NCI-H146 treated with DMSO at 0.1 percent for 48 hours (cell line): ENCODE results near the gene PRKAG2.

Experiments used
- DNase-seq: peaks from one replicate; lab custom pipeline; 2025; ENCODE audit not compliant: unreplicated experiment; lab: John Stamatoyannopoulos, UW

The PRKAG2 gene

GRCh38 chr7:151630851-151631569, 245.9 kb downstream of the PRKAG2 start:
- no peak for DNase-seq

GRCh38 chr7:151630358-151630757, 246.6 kb downstream of the PRKAG2 start:
- DNase-seq: no peak

DNA sequence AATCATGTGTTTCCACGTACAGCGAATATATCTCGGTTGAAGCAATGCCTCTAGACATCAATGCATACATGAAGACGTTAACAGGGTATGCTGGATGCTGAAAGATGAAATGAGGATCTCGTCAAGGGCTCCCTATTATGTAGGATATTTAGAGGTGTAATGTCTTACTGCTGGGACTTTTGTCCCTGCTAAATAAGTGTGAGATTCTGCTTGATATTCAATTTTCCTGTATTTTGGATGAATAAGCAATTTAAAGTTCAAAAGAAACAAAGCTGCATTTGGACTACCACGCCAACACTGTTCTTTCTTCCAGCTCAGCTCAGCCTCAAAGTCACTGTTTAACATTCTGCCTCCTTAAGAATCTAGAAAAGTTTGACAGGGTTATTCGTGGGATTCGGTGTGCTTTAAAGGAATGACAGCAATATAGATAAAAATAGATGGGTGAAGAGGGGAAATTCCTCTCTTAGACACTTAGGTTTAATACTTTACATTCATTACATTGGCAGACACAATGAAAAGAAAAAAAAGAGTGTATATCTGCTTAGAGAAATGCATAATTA, 247.1 kb downstream of the PRKAG2 start:
- DNase-seq: no peak

DNA sequence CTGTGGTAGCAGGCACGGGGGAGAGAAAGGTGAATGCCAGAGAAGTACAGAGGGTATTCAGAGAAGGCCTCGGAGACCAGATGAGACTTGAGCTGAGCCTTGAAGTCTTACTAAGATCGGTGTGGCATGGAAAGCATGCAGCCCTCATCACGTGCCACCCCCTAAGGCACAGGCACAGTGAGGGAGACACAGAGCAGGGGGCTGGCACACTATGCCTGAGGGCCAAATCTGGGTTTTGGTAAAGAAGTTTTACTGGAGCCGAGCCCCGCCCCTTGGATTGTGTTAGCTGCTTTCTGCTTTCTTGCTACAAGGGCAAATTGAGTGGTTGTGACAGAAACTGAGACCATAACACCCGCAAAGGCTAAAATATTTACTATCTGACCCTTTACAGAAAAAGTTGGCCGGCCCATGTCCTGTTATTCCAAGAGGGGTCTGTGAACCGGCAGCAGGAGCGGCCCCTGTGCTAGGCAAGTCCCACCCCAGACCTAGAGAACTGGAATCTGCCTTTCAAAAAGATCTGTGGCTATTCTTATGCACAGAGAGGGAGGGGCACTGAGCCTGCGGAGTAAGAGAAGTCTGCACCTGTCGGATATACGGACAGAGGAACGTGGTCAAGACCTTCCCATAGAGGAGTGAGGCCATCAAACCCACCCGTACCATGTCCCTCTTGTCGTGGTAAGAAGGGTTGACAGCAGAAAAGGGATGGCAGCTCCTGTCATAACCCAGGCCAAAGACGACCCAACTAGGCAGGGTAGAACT, 247.9 kb downstream of the PRKAG2 start:
- no peak for DNase-seq

- peak; percentile 34 for DNase-seq
Observed at GRCh38 chr7:151626422-151627115, 250.3 kb downstream of the PRKAG2 start.

DNA sequence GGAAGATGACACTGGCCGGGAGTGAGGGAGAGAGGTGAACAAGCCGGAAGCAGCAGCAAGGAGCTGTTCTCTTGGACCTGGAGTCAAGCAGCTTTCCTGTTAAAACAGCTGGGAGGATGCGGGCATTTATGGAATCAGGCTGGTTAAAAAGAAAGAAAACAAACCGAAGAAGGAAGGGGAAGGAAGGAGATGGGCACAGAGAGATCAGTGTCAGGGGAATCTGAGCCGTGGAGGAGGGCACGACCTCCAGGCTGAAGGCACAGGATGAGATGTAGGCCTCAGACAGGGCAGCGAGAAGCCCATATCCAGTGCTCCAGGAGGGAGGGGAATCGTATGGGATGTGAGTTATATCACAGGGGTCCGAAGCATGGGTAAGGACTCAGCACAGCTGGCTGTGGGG, 251.3 kb downstream of the PRKAG2 start:
- no peak for DNase-seq

GRCh38 chr7:151624246-151624928, 252.5 kb downstream of the PRKAG2 start:
- no peak for DNase-seq

GRCh38 chr7:151623766-151624165, 253.1 kb downstream of the PRKAG2 start:
- no peak for DNase-seq

DNA sequence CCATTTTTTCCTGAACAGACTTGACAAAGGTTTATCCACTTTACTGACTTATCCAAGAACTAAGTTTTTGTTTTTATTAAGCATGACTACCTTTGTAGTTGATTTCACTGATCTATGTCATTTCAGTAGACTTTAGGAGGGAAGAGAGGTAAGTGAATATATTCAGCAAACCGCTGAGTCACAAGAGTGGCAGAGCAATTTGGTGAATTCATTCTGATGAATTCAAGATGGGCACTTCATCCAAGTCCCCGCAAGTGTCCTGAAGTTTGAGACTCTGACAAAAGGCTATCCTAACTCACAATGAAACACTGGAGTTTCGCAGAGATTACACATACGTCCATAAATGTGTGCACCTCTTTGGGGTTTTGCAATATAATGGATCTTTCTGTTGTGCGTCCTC, 255.0 kb downstream of the PRKAG2 start:
- DNase-seq: no peak

DNA sequence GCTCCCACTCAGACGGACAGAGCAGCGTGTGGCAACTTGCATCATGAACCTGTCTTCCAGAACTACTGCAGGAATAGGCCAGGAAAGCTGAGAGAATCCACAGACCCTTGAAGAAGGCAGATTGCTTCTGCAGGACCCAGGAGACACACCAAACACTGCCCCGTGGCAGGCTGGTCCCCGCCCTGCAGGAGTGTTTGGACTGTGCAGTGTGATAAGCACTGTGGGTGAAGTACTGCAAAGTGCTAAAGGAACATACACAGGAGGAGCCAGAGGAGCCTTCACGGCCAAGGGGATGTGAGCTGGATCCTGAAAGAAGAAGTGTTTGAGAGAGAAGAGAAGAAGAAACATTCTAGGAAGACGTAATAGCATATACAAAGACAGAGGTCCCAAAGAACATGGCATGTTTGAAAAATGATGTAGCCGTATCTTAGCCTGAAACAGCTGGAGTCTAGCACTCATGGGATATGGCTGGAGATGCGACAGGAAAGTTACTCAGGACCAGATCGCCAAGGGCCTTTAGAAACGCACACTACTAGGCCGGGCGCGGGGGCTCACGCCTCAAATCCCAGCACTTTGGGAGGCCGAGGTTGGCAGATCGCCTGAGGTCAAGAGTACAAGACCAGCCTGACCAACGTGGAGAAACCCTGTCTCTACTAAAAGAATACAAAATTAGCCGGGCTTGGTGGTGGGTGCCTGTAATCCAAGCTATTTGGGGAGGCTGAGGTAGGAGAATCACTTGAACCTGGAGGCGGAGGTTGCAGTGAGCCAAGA, 260.3 kb downstream of the PRKAG2 start:
- DNase-seq: no peak

GRCh38 chr7:151615784-151616183, 261.1 kb downstream of the PRKAG2 start:
- DNase-seq: no peak

- DNase-seq: no peak
Observed at GRCh38 chr7:151615058-151615457, 261.9 kb downstream of the PRKAG2 start.

DNA sequence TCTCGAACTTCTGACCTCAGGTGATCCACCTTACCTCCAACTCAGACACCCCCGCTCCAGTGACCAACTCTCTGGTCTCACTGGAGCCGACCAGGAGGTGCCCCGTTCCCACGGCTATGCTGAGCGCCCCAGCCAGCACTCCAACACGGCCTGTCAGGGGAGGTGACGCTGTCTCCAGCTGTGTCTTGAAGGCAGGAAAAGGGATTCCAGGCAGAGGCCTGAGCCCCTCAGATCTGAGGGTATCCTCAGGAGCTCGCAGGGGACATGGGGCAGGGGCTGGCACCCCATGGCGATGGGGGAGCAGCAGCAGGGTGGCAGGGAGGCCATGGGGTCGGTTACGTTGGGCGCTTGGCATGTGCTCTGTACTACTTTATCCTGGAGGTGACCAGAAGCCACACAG, 262.9 kb downstream of the PRKAG2 start:
- DNase-seq: no peak

GRCh38 chr7:151611878-151612277, 265.0 kb downstream of the PRKAG2 start:
- DNase-seq: no peak

- DNase-seq: no peak
Observed at GRCh38 chr7:151611041-151611440, 265.9 kb downstream of the PRKAG2 start.

GRCh38 chr7:151608031-151608551, 268.8 kb downstream of the PRKAG2 start:
- DNase-seq: no peak

GRCh38 chr7:151607464-151607867, 269.4 kb downstream of the PRKAG2 start:
- DNase-seq: no peak

GRCh38 chr7:151603951-151604350, 273.0 kb downstream of the PRKAG2 start:
- no peak for DNase-seq

- no peak for DNase-seq
Observed at GRCh38 chr7:151601521-151602305, 275.2 kb downstream of the PRKAG2 start.
